ENCODE data around the gene LRRC59.

- TF ChIP-seq CTCF (IDR thresholded peaks at IDR 0.05; ENCODE audit: control extremely low read depth in 1 of 3, insufficient read depth in 1 of 3, low read depth in 1 of 3, low read length in 3 of 3): no peak
- TF ChIP-seq EP300 (IDR thresholded peaks at IDR 0.05; ENCODE audit: borderline replicate concordance in 1 of 2, low read depth in 2 of 2, low read length in 2 of 2): no peak
- no peak for TF ChIP-seq HDAC6 (IDR thresholded peaks at IDR 0.05; ENCODE audit: low read depth, low read length)
- TF ChIP-seq EZH2 (IDR thresholded peaks at IDR 0.05; ENCODE audit: low read depth, low read length, severe bottlenecking): no peak
- no peak for TF ChIP-seq JUN (IDR thresholded peaks at IDR 0.05; ENCODE audit: low read depth, low read length)
- TF ChIP-seq POLR2A (IDR thresholded peaks at IDR 0.05; ENCODE audit: control extremely low read depth in 1 of 2, low read depth in 2 of 2, low read length in 2 of 2): no peak
- TF ChIP-seq USF2 (IDR thresholded peaks at IDR 0.05; ENCODE audit: low read length): no peak
- no peak for TF ChIP-seq BCL11A (IDR thresholded peaks at IDR 0.05; ENCODE audit: low read depth in 2 of 2, low read length in 2 of 2)
- no peak for TF ChIP-seq TAF7 (optimal IDR thresholded peaks at IDR 0.05; ENCODE audit: borderline replicate concordance, low read depth, low read length)
- no peak for TF ChIP-seq ASH2L (IDR thresholded peaks at IDR 0.05; ENCODE audit: low read length)
- TF ChIP-seq SUZ12 (IDR thresholded peaks at IDR 0.05; ENCODE audit: low read length): no peak
- no peak for TF ChIP-seq CHD2 (IDR thresholded peaks at IDR 0.05; ENCODE audit: low read length)
- no peak for TF ChIP-seq PHF8 (conservative IDR thresholded peaks at IDR 0.05; ENCODE audit: low read depth, low read length)
These were observed 25.4 kb upstream of the LRRC59 start for GRCh38 chr17:50422738-50423137.
